Measurements from ENCODE around the gene BMP7.

BMP7 gene

GRCh38 chr20:57259938-57260921 is 6.2 kb downstream of the BMP7 start:
- intact Hi-C loops (cut with DNase I; ENCODE audit: low total_unique reads): no loop called here
- Histone ChIP-seq H3K4me3 (no peak overlapping the region), H3K4me1 (peaks cover 0 to 10% (median 0%) of the 10 kb centered on the region in 4 donors), H3K36me3 (no peaks in the 10 kb centered on the region), H3K27me3 (peaks cover 0 to 84% of the 10 kb centered on the region in 2 donors), H3K9me3 (no peaks in the 10 kb centered on the region), H3K27ac (no peak overlapping the region)
- no peak for DNase-seq
- TF ChIP-seq CTCF (IDR thresholded peaks at IDR 0.05): no peak

GRCh38 chr20:57259121-57259937 is 7.1 kb downstream of the BMP7 start:
- H3K27ac ChIP-seq: no peak overlapping the region
- no peak for TF ChIP-seq CTCF (IDR thresholded peaks at IDR 0.05)

GRCh38 chr20:57257701-57258453 is 8.6 kb downstream of the BMP7 start:
- Histone ChIP-seq H3K4me3 (no peak overlapping the region), H3K36me3 (no peaks in the 10 kb centered on the region), H3K27me3 (peaks cover 0 to 77% of the 10 kb centered on the region in 2 donors), H3K27ac (no peak overlapping the region), H3K4me1 (peaks cover 0 to 2% (median 0%) of the 10 kb centered on the region in 4 donors), H3K9me3 (no peaks in the 10 kb centered on the region)
- no peak for TF ChIP-seq CTCF (IDR thresholded peaks at IDR 0.05)
- intact Hi-C loops (cut with DNase I; ENCODE audit: low total_unique reads): no loop called here
- DNase-seq: no peak

More at GRCh38 chr20:57259121-57259937, 7.1 kb downstream of the BMP7 start:
- peaks cover 0 to 86% of the 10 kb centered on the region in 2 donors for H3K27me3 ChIP-seq
- H3K4me3 ChIP-seq: no peak overlapping the region
- H3K9me3 ChIP-seq: no peaks in the 10 kb centered on the region
- no peaks in the 10 kb centered on the region for H3K36me3 ChIP-seq
- intact Hi-C loops (cut with DNase I; ENCODE audit: low total_unique reads): no loop called here
- DNase-seq: no peak
- peaks cover 0 to 6% (median 0%) of the 10 kb centered on the region in 4 donors for H3K4me1 ChIP-seq

GRCh38 chr20:57256908-57257307 is 9.5 kb downstream of the BMP7 start:
- intact Hi-C loops (cut with DNase I; ENCODE audit: low total_unique reads): no loop called here
- no peak overlapping the region for H3K4me3 ChIP-seq
- H3K27ac ChIP-seq: no peak overlapping the region
- DNase-seq: no peak
- H3K36me3 ChIP-seq: no peaks in the 10 kb centered on the region
- H3K4me1 ChIP-seq: peaks cover 0 to 2% (median 0%) of the 10 kb centered on the region in 4 donors
- peaks cover 0 to 67% of the 10 kb centered on the region in 2 donors for H3K27me3 ChIP-seq
- no peaks in the 10 kb centered on the region for H3K9me3 ChIP-seq
- no peak for TF ChIP-seq CTCF (IDR thresholded peaks at IDR 0.05)

GRCh38 chr20:57256205-57256604 is 10.2 kb downstream of the BMP7 start:
- H3K4me3 ChIP-seq: no peak overlapping the region
- H3K9me3 ChIP-seq: no peaks in the 10 kb centered on the region
- peaks cover 0 to 2% (median 0%) of the 10 kb centered on the region in 4 donors for H3K4me1 ChIP-seq
- no peak for DNase-seq
- intact Hi-C loops (cut with DNase I; ENCODE audit: low total_unique reads): no loop called here
- no peak for TF ChIP-seq CTCF (IDR thresholded peaks at IDR 0.05)
- H3K27ac ChIP-seq: no peak overlapping the region
- H3K36me3 ChIP-seq: no peaks in the 10 kb centered on the region
- peaks cover 0 to 60% of the 10 kb centered on the region in 2 donors for H3K27me3 ChIP-seq

Data from tibial artery (tissue), 4 donors.